Body of pancreas (tissue), 4 donors: ENCODE results near the gene SCYGR8.
"Not testable (repeated sequence)": the region's sequence is repeated elsewhere in the genome, so short reads cannot be mapped to it uniquely, and the experiment has no call there.

Experiments used
- CTCF ChIP-seq, 7 experiments: fragments of 450-650 bp in 4 of 7; fragments of 200-600 bp in 3 of 7; sonication (generic) in 3 of 7; IDR thresholded peaks; one replicate each; pipeline ENCODE4 v1.5.1; 2016 to 2019; ENCODE audit warnings: antibody characterized with exemption in 7 of 7
- POLR2A ChIP-seq, 3 donors: fragments of 450-650 bp; IDR thresholded peaks; one replicate each; pipeline ENCODE4 v1.6.1; 2016; ENCODE audit warnings: antibody characterized with exemption in 3 of 3, mild to moderate bottlenecking in 2 of 3

GRCh38 chr2:227756261-227756660 is 10.6 kb downstream of the SCYGR8 start:
- not testable (repeated sequence) for TF ChIP-seq CTCF, POLR2A (IDR thresholded peaks at IDR 0.05)
